H9 (cell line): Measurements from ENCODE around the gene ACOT11. TPM values are rescaled to one million over a fixed set of nuclear protein-coding genes. Genes with fewer than 3 reads are reported as not detected.

Source experiments
- DNase-seq: peaks from one replicate; pipeline ENCODE4 v3.0.0-alpha.2; 2017
- H2AFZ ChIP-seq: one replicate; pipeline ENCODE4 v1.6.1; 2013; ENCODE audit warnings: mild to moderate bottlenecking, low read length, control low read depth, moderate library complexity
- H2AK5ac ChIP-seq: 2 replicates; pipeline ENCODE4 v1.6.1; 2013; ENCODE audit warnings: low read length, control low read depth, mixed read lengths; ENCODE audit not compliant: insufficient read length
- H2BK120ac ChIP-seq: one replicate; pipeline ENCODE4 v1.6.1; 2013; ENCODE audit warnings: low read depth, mild to moderate bottlenecking, low read length, control low read depth, inconsistent platforms; ENCODE audit not compliant: poor library complexity, severe bottlenecking
- H2BK12ac ChIP-seq: 2 replicates; pipeline ENCODE4 v1.6.1; 2013; ENCODE audit warnings: low read length, control low read depth, mixed read lengths, low read depth; ENCODE audit not compliant: insufficient read length
- H2BK15ac ChIP-seq: 2 replicates; pipeline ENCODE4 v1.6.1; 2013; ENCODE audit warnings: low read depth, low read length, control low read depth
- H2BK20ac ChIP-seq: one replicate; pipeline ENCODE4 v1.6.1; 2013; ENCODE audit warnings: low read depth, mild to moderate bottlenecking, low read length, control low read depth, inconsistent platforms; ENCODE audit not compliant: poor library complexity, severe bottlenecking
- H2BK5ac ChIP-seq: 2 replicates; pipeline ENCODE4 v1.6.1; 2013; ENCODE audit warnings: low read length, control low read depth, mixed read lengths; ENCODE audit not compliant: insufficient read length
- H3K14ac ChIP-seq: 2 replicates; pipeline ENCODE4 v1.6.1; 2013; ENCODE audit warnings: low read length, control low read depth; ENCODE audit not compliant: insufficient read depth
- H3K18ac ChIP-seq: 2 replicates; pipeline ENCODE4 v1.6.1; 2013; ENCODE audit warnings: low read depth, mild to moderate bottlenecking, mixed read lengths, low read length, control low read depth; ENCODE audit not compliant: insufficient read length
- H3K23ac ChIP-seq: 2 replicates; pipeline ENCODE4 v1.6.1; 2013; ENCODE audit warnings: low read length, control low read depth, mixed read lengths, low read depth; ENCODE audit not compliant: insufficient read length
- H3K23me2 ChIP-seq: 2 replicates; pipeline ENCODE4 v1.6.1; 2013; ENCODE audit warnings: low read depth, mild to moderate bottlenecking, mixed read lengths, low read length, control low read depth; ENCODE audit not compliant: insufficient read length, poor library complexity, severe bottlenecking
- H3K27ac ChIP-seq: 2 replicates; pipeline ENCODE4 v1.5.1; 2013; ENCODE audit warnings: low read length, control low read depth, mixed read lengths, low read depth; ENCODE audit not compliant: insufficient read length
- H3K27me3 ChIP-seq: 2 replicates; pipeline ENCODE4 v1.6.1; 2013; ENCODE audit warnings: low read length, control low read depth, inconsistent platforms; ENCODE audit not compliant: insufficient read depth
- H3K4ac ChIP-seq: 2 replicates; pipeline ENCODE4 v1.6.1; 2013; ENCODE audit warnings: low read depth, mild to moderate bottlenecking, control low read depth, inconsistent platforms, low read length, moderate library complexity
- H3K4me1 ChIP-seq: 2 replicates; pipeline ENCODE4 v1.6.1; 2013; ENCODE audit warnings: low read length, control low read depth, inconsistent platforms; ENCODE audit not compliant: insufficient read depth
- H3K4me2 ChIP-seq: 2 replicates; pipeline ENCODE4 v1.6.1; 2013; ENCODE audit warnings: low read length, control low read depth, mixed read lengths; ENCODE audit not compliant: insufficient read length, insufficient read depth
- H3K56ac ChIP-seq: 2 replicates; pipeline ENCODE4 v1.6.1; 2013; ENCODE audit warnings: low read depth, mild to moderate bottlenecking, mixed read lengths, low read length, control low read depth; ENCODE audit not compliant: insufficient read length
- H3K79me1 ChIP-seq: 2 replicates; pipeline ENCODE4 v1.6.1; 2013; ENCODE audit warnings: low read depth, mild to moderate bottlenecking, moderate library complexity, low read length, control low read depth, inconsistent platforms; ENCODE audit not compliant: insufficient read depth, poor library complexity, severe bottlenecking
- H3K79me2 ChIP-seq: 2 replicates; pipeline ENCODE4 v1.6.1; 2013; ENCODE audit warnings: low read length, control low read depth, inconsistent platforms; ENCODE audit not compliant: insufficient read depth
- H3K9ac ChIP-seq: 2 replicates; pipeline ENCODE4 v1.6.1; 2013; ENCODE audit warnings: low read length, control low read depth, mixed read lengths; ENCODE audit not compliant: insufficient read length; ENCODE audit errors: extremely low read depth
- H3K9me3 ChIP-seq: one replicate; pipeline ENCODE4 v1.6.1; 2013; ENCODE audit warnings: low read depth, low read length, inconsistent platforms; ENCODE audit not compliant: control insufficient read depth
- H3T11ph ChIP-seq: one replicate; pipeline ENCODE4 v1.6.1; 2013; ENCODE audit warnings: mild to moderate bottlenecking, low read length, control low read depth, inconsistent platforms
- H4K20me1 ChIP-seq: one replicate; pipeline ENCODE4 v1.6.1; 2013; ENCODE audit not compliant: control insufficient read depth, insufficient read length, insufficient read depth
- H4K5ac ChIP-seq: 2 replicates; pipeline ENCODE4 v1.6.1; 2013; ENCODE audit warnings: low read depth, mild to moderate bottlenecking, mixed read lengths, low read length, control low read depth; ENCODE audit not compliant: insufficient read length
- H4K8ac ChIP-seq: replicated peaks from 2 replicates; pipeline ENCODE4 v1.6.1; 2013; ENCODE audit warnings: low read length, control low read depth, mixed read lengths, low read depth; ENCODE audit not compliant: insufficient read length
- H4K91ac ChIP-seq: 2 replicates; pipeline ENCODE4 v1.6.1; 2013; ENCODE audit warnings: low read depth, mild to moderate bottlenecking, moderate library complexity, mixed read lengths, low read length, control low read depth; ENCODE audit not compliant: insufficient read length
- H3K27ac Mint-ChIP-seq, 3 experiments: 2 replicates in 2 of 3; 3 replicates in 1 of 3; pipeline ENCODE4 v1.8.0; 2020 to 2021; ENCODE audit warnings: mixed read lengths in 3 of 3, mild to moderate bottlenecking in 1 of 3, moderate library complexity in 1 of 3
- H3K27me3 Mint-ChIP-seq: 2 replicates; pipeline ENCODE4 v1.8.0; 2021; ENCODE audit warnings: low read depth, mild to moderate bottlenecking, moderate library complexity, mixed read lengths
- H3K36me3 Mint-ChIP-seq, 3 experiments: 2 replicates in 2 of 3; 3 replicates in 1 of 3; pipeline ENCODE4 v1.8.0; 2020 to 2021; ENCODE audit warnings: low read depth in 3 of 3, mixed read lengths in 3 of 3; ENCODE audit not compliant: insufficient read depth in 1 of 3
- H3K4me1 Mint-ChIP-seq, 2 experiments: 2 replicates each; pipeline ENCODE4 v1.8.0; 2020; ENCODE audit warnings: mixed read lengths in 2 of 2
- H3K4me3 Mint-ChIP-seq, 2 experiments: 2 replicates in 1 of 2; 3 replicates in 1 of 2; pipeline ENCODE4 v1.8.0; 2020 to 2021; ENCODE audit warnings: mild to moderate bottlenecking in 2 of 2, mixed read lengths in 2 of 2, moderate library complexity in 1 of 2
- H3K9me3 Mint-ChIP-seq, 2 experiments: 2 replicates in 1 of 2; 3 replicates in 1 of 2; pipeline ENCODE4 v1.8.0; 2020; ENCODE audit warnings: mild to moderate bottlenecking in 2 of 2, mixed read lengths in 2 of 2, moderate library complexity in 1 of 2
- CTCF ChIP-seq: fragments of 200-600 bp; sonication (generic); conservative IDR thresholded peaks from 3 replicates; pipeline ENCODE4 v1.8.0; 2021; ENCODE audit warnings: antibody characterized with exemption, mild to moderate bottlenecking
- whole genome bisulfite sequencing: extraction: QIAGEN DNeasy Blood & Tissue Kit; methylation state at CpG from one replicate; pipeline ENCODE4 v1.1.7; 2013; ENCODE audit warnings: missing lambda C conversion rate, low lambda C conversion rate, mixed read lengths; ENCODE audit not compliant: insufficient read length; ENCODE audit errors: extremely low coverage; 5-methylcytosine and 5-hydroxymethylcytosine counted together
- total RNA-seq: library from RNA; stranded (reverse); gene quantifications from 2 replicates; pipeline ENCODE4 v1.2.1, GENCODE V29; 2021

ACOT11 gene
- total RNA-seq, 1 experiment from 2014 or later: 4.0 TPM

GRCh38 chr1:54542120-54542961, 5.7 kb upstream of the ACOT11 start:
- H3K23ac ChIP-seq: no peak overlapping the region
- H3K9me3 ChIP-seq: no peaks in the 10 kb centered on the region
- peaks cover 0 to 3% of the 10 kb centered on the region in 2 experiments; a peak in 1 of 5 replicates for H3K9me3 Mint-ChIP-seq
- no peaks in the 10 kb centered on the region for H3K36me3 Mint-ChIP-seq
- peak overlapping the region; percentile 94 for H3K14ac ChIP-seq
- no peaks in the 10 kb centered on the region for H3K4me1 ChIP-seq
- no peak overlapping the region for H2BK20ac ChIP-seq
- no peak overlapping the region for H2AK5ac ChIP-seq
- TF ChIP-seq CTCF: peak; percentile 40; the same call in 1 of the 3 replicates
- peaks cover 6% of the 10 kb centered on the region for H3K27me3 Mint-ChIP-seq
- H2AFZ ChIP-seq: no peak overlapping the region
- no peaks in the 10 kb centered on the region for H4K20me1 ChIP-seq
- H3T11ph ChIP-seq: no peak overlapping the region
- no peaks in the 10 kb centered on the region for H3K79me1 ChIP-seq
- WGBS: no CpG with 5 or more reads among the region's 61 CpGs
- H4K91ac ChIP-seq: no peak overlapping the region
- no peak overlapping the region for H2BK12ac ChIP-seq
- peak overlapping the region; percentile 27 for H3K9ac ChIP-seq
- peaks cover 27 to 28% of the 10 kb centered on the region in 2 experiments for H3K4me1 Mint-ChIP-seq
- no peak overlapping the region for H4K5ac ChIP-seq
- H2BK120ac ChIP-seq: no peak overlapping the region
- peak overlapping the region; percentile 66 for H3K4me2 ChIP-seq
- no peak overlapping the region for H4K8ac ChIP-seq
- no peak overlapping the region for H3K4ac ChIP-seq
- no peak overlapping the region for H3K56ac ChIP-seq
- H3K79me2 ChIP-seq: no peaks in the 10 kb centered on the region
- H2BK15ac ChIP-seq: no peak overlapping the region
- no peaks in the 10 kb centered on the region for H3K27me3 ChIP-seq
- peak overlapping the region; percentile 94 for H3K18ac ChIP-seq
- peak; percentile 88 for DNase-seq
- H3K27ac ChIP-seq: no peak overlapping the region
- peak overlapping the region; percentile 49 to 96 (median 94); a peak in 5 of 7 replicates for H3K27ac Mint-ChIP-seq
- peaks cover 7% of the 10 kb centered on the region for H3K23me2 ChIP-seq
- no peak overlapping the region for H2BK5ac ChIP-seq
- H3K4me3 Mint-ChIP-seq: peak overlapping the region; percentile 75 to 78
